T-helper 22 cell (primary cell): Measurements from ENCODE around the gene MPC1.
A peak's percentile ranks its signal among the peaks of the same experiment; 100 is the strongest.

ENCODE experiments used
- DNase-seq: peaks from one replicate; pipeline ENCODE4 v3.0.0-alpha.2; 2020; ENCODE audit warnings: low read depth

The MPC1 gene

DNA sequence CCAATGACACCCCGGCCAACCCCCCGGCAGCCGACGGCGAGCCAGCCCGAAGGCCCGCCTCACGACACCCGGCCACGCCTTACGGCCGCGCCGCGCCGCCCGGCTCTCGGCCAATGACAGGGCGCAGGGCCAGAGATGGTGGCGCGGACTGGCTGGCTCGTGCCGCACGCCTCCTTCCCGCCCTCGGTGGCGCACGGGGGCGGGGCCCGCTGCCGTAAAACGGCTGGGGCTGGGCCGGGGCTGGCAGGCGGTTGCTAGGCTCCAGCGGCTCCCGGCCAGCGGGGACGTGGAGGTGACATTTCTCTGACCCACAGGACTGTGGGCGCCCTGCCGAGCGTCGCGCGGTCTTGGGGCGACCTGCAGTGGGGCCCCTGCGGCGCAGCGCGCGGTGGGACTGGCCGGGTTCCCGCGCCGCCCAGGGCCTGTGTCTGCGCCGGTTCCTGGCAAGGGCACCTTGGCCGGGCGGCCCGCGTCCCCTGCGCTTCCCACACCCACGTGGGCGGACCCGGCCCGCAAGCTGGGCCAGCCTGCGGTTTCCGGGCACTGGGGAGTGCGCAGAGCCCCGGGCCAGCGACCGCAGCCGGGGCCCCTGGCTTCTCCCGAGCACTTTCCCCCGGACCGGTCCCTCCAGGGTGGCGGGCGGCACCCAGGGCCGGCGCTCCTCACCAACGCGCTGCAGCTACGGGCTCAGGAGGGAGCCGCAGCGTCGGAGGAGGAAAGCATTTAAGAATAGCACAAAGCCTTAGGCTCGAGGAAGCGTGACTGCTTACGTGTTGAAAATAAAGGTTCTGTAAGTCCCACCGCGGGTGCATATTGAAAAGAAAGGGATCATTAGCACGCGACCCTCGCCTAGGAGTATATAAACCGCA is at the start of gene MPC1:
Gene MPC1, minus strand, starts transcription at position 8 of the 869 bp plus-strand sequence. CDS start 64 bp downstream, outside the sequence.
- DNase-seq = peak; percentile 88

DNA sequence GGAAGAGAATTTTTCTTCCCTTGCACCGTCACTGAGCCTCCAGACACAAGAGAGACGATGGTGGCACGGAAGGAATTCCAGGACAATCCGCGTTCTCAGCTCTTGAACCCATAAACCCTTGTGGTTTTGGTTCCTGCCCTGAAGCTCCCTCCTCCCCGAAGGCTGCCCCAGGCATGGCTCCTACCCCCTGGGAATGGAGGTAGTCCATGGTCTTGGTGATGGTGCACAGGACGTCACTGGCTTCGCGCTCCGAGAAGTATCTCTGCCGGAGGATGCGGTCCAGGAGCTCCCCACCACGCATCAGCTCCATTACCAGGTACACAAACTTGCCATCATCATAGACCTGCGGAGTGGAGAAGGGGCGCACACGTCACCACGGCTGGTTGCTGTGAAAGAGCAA is 47.5 kb upstream of the MPC1 start:
- DNase-seq = no peak

DNA sequence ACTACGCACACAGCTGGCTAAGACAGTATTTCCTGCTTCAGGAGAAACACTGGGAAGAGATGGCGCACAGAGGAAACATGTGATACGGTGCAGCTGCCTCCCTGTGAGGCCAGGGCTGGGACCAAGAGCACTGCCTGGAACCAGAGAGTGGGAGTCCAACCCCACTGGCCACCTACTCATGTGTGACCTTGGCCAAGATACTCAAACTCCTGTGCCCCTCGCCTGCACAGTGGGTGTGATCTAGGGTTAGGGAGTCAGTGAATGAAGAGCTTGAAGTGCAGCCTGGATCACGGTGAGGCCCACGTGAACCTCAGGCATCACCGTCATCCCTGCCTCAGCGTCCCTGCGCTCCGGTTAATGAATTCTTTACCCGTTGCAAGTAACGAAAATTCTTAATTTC is 41.7 kb upstream of the MPC1 start:
- no peak for DNase-seq

DNA sequence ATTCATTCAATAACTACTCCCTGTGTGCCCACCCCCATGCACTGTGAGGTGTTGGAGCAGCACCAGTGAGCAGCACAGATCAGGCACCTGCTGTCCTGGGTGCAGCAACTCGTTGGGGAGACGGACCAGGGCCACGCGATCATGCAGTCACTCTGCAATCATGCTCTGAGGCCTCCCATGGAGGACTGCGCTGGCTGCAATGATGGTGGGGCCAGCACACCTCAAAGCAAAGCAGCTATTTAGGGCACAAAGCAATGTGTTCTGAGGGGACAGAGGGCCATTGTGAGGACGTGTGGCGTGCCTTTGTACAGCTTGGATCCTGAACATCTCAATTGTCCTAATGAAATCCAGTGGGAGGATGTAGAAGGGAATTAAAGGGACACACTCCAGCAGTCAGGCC is 41.0 kb upstream of the MPC1 start:
- DNase-seq = no peak

DNA sequence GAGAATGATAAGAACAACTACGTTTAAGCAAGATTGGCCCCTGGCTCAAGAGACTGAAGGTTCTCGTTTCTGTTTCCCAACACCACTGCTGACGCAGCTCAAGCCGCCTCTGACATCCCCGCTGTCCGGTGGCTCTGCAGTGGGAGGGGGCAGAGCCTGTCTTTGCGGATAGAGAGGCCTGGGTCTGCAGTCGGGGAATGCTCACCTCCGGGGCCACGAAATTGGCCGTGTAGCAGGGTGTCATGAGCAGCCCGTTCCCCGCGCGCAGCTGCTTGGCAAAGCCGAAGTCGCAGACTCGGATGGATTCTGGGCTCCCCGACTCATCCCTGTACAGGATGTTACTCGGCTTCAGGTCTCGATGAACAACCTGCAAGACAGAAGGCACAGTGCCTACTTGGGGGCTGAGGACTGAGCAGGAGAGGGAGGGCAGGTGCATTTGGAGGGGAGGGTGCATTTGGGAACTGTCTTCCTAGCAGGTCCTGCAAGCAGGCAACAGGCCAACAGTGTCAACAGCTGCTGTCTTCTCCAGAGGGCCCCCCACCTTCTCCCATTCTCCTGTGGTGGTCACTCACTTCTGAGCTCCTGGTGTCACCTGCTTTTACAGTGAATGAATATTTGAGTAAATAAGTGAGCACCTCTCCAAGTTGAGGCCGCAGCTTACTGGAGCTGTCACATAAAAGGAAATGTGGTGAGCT is 40.5 kb upstream of the MPC1 start:
- no peak for DNase-seq

DNA sequence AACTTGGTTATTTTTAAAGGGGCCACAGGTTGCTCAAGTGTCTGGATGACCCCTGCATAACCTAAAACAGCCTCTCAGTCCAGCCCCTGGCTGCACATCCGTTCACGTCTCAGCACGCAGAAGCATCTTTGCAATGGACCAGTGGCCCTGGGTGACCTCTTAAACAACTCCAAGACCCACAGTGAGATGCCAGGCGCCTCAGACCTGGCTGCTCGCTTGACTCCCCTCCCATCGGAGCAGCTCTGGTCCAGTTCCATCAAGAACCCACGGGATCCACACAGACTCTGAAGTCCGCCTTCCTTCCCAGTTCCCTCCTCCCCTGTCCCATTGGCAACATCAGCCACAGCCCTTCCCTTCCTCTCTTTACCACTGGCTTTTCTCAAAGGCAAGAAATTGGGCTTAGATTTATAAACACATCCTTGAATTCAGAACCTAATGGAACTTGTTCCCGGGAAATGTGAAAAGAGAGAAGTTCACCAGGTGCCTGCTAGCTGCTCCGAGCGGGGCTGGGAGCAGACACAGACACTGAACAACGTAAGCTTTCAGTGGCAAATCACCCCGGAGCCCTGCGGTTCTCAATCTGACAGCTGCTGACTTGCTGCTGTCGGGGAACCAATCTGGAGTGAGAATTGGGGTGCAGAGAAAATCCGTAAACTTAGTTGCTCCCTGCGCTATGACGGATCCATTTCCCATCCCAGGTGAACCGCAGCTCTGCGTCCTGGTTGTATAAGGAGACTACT is 39.6 kb upstream of the MPC1 start:
- no peak for DNase-seq

DNA sequence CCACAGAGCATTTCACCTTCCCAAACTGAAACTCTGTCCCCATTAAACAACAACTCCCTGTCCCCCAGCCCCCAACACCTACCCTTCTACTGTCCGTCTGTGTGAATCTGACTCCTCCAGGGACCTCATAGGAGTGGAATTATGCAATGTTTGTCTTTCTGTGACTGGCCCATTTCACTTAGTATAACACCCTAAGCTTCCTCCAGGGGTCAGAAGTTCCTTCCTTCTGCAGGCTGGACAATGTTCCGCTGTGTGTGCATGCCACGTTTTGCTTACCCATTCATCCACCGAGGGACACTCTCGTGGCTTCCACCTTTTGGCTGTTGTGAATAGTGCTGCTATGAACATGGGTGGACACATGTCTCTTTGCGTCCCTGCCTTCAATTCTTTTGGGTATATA is 37.6 kb upstream of the MPC1 start:
- DNase-seq = no peak

DNA sequence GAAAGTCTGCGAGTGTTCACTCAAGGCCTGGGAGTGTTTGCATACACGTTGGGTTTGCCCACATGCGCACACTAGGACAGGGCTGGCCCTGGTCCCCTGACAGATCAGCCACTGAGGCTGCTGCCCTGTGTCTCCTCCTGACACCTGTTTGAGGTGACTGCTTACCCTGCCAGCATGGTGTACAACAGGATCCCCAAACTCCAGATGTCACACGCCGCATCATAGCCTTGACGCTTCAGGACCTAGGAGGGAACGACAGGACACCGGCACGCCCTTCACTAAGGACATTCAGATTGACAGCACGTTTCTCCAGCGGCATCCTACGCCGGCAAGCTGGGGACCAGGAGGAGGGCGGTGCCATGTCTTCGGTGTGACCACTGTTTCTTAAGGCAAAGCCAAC is 37.0 kb upstream of the MPC1 start:
- DNase-seq = no peak

DNA sequence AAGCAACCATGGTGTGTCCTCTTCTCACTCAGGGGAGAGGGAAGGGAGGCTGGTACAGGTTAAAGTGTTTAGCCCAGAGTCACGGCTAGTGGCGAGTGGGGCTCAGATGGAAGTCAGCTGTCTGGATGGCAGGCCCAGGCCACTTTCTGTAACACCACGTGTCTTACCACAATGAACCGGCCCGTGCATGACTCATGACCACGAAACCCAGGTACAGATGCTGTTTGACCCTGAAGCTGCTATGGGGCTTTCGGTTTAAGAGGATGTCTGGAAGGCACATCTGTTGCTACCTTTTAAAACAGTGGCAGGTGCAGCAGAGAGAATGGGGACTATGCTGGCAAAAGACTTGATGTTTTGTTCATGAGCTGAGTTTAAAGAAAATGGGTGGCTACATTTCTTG is 36.5 kb upstream of the MPC1 start:
- peak; percentile 38 for DNase-seq

DNA sequence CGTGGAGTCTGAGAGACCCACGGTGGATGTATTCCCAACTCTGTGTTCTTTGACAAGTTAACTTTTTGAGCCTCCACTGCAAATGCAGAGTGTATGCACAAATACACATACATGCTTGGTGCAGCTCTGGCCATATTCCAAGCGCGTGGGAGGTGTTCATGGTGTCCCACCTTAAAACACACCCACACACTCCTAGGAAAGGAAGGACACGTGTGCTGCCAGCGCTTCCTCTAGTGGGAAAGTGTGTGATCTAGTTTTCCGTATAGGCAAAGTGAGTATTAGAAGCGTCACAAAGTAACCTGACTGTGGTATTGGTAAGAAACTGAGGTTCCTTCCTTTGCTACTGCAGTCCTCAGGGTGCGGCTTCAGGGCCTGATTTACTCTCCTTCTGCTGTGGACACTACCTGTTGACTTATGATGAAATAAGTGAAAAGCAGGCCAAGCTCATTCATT is 36.0 kb upstream of the MPC1 start:
- no peak for DNase-seq

DNA sequence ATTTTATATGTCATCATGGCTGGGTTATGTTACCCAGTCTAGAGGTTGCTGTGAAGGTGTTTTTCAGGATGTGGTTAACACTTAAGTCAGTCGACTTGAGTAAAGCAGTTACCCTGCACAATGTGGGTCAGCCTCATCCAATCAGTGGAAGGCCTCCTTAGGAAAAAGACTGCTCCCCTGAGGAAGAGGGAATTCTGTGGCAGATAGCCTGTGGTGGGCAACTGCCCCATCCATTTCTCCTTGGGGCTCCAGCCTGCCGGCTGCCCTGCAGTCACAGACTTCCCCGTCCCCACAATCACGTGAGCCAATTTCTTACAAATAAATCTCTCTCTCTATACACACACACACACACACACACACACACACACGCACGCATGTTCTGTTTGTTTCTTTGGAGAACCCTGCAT is 34.5 kb upstream of the MPC1 start:
- DNase-seq = peak; percentile 39

DNA sequence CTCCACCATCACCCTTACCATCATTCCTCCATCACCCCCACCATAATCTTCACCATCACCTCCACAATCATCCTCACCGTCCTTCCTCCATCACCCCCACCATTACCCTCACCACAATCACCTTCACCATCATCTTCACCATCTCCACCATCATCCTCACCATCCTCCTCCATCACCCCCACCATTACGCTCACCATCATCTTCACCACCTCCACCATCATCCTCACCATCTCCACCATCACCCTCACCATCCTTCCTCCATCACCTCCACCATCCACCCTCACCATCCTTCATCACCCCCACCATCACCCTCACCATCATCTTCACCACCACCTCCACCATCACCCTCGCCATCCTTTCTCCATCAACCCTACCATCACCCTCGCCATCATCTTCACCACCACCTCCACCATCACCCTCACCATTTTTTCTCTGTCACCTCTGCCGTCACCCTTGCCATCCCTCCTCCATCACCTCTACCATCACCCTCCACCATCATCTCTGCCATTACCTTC is 33.1 kb upstream of the MPC1 start:
- no peak for DNase-seq

DNA sequence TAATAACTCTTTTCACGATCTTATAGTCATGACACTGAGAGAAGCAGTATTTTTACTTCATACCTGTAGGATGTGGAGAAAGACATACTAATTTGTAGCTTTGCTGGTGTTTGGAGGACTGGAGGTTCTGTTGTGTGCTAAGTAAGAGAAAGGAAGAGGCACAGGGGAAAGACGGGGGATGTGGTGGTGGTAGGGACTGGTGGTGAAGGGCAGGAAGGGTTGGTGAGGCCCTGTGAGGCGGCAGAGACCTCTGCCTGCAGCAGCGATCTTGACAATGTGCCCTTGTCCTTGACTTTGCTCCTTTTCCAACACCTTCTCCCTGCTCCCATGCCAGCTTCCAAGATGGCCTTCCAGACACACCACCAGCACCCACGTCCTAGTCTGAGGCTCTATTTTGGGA is 32.6 kb upstream of the MPC1 start:
- no peak for DNase-seq

DNA sequence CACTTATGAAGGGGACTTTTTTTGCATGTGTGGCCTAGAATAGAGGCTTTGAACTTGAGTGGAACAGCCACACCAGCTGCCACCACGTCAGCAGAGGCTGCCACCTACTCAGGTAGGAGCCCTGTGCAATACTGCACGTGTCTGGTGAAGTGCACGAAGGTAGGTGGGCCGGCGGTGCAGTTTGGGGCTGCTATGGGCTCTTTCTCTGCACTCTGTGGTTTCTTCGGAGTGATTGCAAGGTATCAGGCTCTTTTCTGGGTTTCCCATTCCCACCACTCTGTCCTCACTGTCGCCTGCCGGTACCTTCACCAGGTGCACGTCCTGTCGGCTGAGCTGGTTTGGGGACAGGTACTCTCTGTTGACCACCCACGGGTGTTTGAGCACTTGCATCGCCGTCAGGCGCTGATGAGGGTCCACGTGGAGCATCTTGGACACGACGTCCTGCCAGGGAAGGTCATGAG is 30.8 kb upstream of the MPC1 start:
- DNase-seq = no peak

DNA sequence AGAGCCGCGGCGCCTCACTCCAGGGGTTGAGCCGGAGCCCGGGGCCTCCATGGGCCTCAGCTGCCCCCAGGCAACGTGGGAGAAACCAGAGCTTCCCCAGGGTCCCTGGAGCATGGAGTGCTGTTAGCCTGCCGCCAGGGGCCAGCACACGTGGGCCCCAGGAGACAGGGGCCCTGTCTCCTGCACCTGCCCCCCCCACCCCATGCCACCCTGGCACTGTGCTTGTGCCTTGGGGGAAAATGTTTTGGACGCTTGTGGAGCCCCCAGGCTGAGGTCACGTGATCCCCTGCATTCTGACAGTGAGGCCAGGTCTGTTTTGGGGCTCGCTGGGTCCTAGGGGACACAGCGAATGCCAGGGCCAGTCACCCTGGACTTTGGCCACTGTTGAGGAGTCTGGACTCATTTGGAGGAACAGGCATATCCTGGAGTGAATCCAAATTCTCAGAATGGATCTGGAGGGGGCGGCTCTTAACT is 30.2 kb upstream of the MPC1 start:
- no peak for DNase-seq

DNA sequence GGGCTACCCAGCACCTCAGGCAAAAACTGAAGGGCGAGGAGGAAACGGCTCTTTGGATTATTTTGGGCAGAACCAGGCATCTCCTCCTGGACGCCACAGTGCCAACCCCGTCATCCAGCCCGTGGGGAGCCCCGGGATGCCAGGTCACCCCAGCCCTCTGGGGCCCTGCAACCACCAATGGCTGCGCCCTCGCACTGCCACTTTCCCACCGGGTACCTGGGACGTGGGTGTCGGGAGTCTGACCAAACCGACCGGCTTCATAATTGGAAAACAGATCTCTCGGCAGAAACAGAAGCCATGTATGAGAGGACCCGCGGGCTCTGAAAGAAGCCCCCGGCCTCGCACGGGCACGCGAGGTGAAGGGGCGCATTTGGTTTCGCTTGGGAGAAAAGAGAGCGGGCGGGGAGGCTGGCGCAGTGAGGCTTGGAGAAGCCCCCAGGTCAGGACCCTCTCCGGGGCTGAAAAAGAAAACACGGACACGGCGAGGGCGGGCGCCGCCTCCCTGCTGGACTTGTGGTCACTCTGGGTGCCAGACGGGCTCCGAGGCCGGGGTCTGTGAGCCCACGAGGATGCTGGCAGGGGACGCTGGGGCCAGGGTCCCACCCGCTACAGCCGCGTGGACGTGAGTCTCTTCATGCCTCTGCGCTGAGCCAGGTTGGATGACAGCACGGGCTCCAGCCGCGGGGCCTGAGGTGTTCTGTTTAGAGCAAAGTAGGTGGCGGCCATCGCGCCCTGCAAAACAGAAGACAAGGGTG is 29.6 kb upstream of the MPC1 start:
- no peak for DNase-seq

DNA sequence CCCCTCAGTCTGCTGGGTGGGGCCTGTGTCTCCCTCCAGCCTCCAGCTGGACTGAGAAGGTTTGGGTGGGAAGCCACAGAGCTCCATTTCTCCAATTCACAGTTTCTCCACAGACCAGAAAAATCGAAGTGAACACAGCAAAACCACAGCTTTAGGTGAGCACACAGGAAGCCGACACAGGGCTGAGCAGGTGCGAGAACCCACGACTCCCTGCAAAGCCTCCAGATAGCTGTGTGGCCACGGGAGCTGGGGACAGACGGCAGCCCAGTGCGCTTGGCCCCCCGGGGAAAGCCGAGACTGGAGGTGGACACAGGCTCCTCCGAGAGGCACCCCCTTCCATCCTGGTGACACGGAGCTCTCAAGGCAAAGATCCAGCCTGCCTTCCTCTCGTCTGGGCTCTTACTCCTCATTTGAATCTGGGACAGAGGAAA is 29.0 kb upstream of the MPC1 start:
- no peak for DNase-seq

DNA sequence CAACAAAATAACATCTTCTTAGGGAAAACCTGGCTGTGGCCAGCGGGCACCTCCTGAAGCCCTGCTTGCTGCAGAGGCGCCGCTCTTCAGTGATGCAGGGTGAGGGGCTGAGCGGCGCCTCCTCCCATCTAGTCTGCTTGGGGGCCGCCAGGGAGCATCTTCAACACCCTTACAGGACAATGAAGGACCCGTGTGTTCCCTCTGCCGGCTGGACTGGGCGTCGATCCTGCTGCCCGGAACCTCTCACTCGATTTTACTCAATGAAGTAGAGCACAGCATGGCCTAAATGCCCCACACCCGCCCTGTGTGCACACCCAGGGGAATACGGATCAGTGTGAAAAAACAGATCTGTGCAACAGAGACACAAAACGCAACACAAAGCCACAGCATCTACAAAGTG is 28.5 kb upstream of the MPC1 start:
- DNase-seq = no peak

DNA sequence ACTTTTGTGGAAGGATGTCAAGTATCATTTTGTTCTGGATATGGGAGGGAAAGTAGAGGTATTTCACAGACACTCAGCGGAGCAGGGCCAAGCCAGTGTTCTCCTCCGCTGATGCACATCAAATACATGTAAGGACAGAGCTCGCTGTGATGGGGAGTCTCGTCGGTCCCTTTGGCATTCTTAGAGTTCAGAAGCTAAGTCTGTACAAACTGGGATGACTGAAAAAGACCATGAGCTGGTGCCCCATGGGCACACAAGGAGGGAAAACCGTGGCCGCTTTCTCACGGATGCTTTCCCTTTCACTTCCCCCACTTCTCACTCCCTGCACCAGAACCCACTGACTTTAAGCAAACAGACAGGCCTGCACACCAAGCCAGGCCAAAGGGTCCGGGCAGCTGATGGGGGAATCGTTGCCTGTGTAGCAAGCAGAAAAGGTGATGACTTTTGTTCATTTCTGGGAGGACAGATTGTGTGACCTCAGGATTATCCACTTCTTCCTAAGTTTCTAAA is 27.7 kb upstream of the MPC1 start:
- DNase-seq = no peak

DNA sequence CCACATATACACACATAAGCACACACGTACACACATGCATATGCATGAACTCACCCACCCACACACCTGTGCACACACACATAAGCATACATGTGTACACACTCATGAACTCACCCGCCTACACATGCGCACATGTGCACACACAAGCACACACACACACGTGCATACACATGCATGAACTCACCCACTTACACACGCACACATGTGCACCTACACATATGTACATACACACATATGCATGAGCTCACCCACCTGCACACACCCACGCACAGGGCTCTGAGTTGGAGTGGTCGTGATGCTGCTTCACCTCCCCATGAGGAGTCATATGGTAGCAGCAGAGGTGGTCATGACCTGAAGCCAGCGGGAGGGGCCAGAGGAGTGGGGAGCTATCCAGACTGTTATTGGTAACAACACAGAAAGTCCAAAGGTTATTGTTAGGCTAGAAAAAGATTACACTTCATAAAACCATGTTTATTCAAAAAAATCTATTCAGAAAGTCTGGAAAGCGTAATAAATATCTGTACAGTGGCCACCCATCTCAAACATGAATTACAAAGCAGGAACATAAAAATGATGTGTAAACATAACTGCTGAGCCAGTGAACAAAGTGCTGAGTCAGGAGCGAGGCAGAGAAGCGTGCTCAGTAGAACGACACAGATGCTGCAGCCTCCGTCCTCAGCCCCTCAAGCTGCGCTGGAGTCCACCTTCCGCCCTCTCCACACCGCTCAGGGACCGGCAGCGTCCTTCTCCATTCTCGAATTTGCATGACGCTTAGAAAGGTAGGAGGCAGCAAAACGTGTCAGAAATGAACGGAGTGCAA is 26.4 kb upstream of the MPC1 start:
- DNase-seq = no peak
